Testis (tissue), 3 donors: ENCODE measurements around the gene PLEK2. TPM values are rescaled to one million over a fixed set of nuclear protein-coding genes. Genes with fewer than 3 reads are reported as not detected.
A peak's percentile ranks its signal among the peaks of the same experiment; 100 is the strongest.

Experiments used
- DNase-seq: peaks from one replicate; pipeline ENCODE4 v3.0.0-alpha.2; 2019
- H3K27ac ChIP-seq, 2 donors: fragments of 200-600 bp; sonication (generic); one replicate each; pipeline ENCODE4 v1.5.1; 2019
- H3K27me3 ChIP-seq: fragments of 200-600 bp; sonication (generic); one replicate; pipeline ENCODE4 v1.5.1; 2019
- H3K36me3 ChIP-seq: fragments of 200-600 bp; sonication (generic); one replicate; pipeline ENCODE4 v1.5.1; 2017; ENCODE audit warnings: low read depth; ENCODE audit errors: missing control alignments
- H3K4me1 ChIP-seq: fragments of 200-600 bp; sonication (generic); one replicate; pipeline ENCODE4 v1.5.1; 2019
- H3K4me3 ChIP-seq, 2 donors: fragments of 200-600 bp; sonication (generic); one replicate each; pipeline ENCODE4 v1.5.1; 2017 to 2019
- H3K9me3 ChIP-seq: fragments of 200-600 bp; sonication (generic); one replicate; pipeline ENCODE4 v1.5.1; 2017
- POLR2A ChIP-seq: fragments of 450-650 bp; IDR thresholded peaks from one replicate; pipeline ENCODE4 v1.6.1; 2017; ENCODE audit warnings: antibody characterized with exemption, mild to moderate bottlenecking, moderate library complexity
- WGBS, 2 donors: methylation state at CpG; one replicate each; pipeline ENCODE4 v1.1.5; 2018; 5-methylcytosine and 5-hydroxymethylcytosine counted together
- intact Hi-C: fragments of 100-400 bp; cut with DNase I; formaldehyde crosslinking; loops from one replicate; pipeline ENCODE4 v1.15.1; 2023; ENCODE audit warnings: low total_unique reads
- polyA plus RNA-seq: library from polyadenylated mRNA; stranded (reverse); fragments of 350-450 nt; fragmentation: Illumina TruSeq; extraction: RNeasy Lipid Tissue Mini Kit (QIAGEN cat#74804); gene quantifications from one replicate; pipeline ENCODE4 v1.2.3, GENCODE V29; 2014; ENCODE audit warnings: low read depth, low replicate concordance; ENCODE audit not compliant: insufficient read depth
- total RNA-seq, 2 donors: library from RNA; depleted of rRNA; stranded (reverse); fragments of >200 nt; gene quantifications; one replicate each; pipeline ENCODE4 v1.2.3, GENCODE V29; 2016
- TF ChIP-seq, protein P1 (sequence below), 3 experiments: fragments of 450-650 bp in 2 of 3; fragments of 200-600 bp in 1 of 3; sonication (generic) in 1 of 3; IDR thresholded peaks; one replicate each; pipeline ENCODE4 v1.5.1; 2016 to 2019; ENCODE audit warnings: antibody characterized with exemption in 3 of 3, mild to moderate bottlenecking in 2 of 3, moderate library complexity in 1 of 3

Gene PLEK2
- total and polyA plus RNA-seq, 3 donors from 2014 or later, result 4.2 to 7.1 (median 5.7) TPM

DNA sequence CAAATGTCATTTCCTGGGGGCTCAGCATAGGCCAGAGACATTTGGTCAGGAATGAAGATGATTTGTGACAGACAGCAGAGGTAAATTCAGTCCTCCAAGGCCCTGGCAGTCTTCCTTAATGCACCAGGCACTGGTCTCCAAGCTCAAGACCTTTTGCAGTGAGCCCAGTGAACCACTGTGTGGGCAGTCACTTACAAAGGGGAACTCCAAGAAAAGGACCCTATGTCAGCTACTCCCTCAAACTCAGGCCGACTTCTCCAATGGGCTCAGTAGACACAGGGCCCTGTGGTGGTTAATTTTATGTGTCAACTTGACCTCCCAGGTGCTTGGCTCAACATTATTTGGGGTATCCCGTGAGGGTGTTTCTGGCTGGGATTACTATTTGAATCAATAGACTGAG is 29.3 kb upstream of the PLEK2 start:
- no peaks in the 10 kb centered on the region for H3K27me3 ChIP-seq
- TF ChIP-seq POLR2A, result no peak
- TF ChIP-seq, protein P1, sequence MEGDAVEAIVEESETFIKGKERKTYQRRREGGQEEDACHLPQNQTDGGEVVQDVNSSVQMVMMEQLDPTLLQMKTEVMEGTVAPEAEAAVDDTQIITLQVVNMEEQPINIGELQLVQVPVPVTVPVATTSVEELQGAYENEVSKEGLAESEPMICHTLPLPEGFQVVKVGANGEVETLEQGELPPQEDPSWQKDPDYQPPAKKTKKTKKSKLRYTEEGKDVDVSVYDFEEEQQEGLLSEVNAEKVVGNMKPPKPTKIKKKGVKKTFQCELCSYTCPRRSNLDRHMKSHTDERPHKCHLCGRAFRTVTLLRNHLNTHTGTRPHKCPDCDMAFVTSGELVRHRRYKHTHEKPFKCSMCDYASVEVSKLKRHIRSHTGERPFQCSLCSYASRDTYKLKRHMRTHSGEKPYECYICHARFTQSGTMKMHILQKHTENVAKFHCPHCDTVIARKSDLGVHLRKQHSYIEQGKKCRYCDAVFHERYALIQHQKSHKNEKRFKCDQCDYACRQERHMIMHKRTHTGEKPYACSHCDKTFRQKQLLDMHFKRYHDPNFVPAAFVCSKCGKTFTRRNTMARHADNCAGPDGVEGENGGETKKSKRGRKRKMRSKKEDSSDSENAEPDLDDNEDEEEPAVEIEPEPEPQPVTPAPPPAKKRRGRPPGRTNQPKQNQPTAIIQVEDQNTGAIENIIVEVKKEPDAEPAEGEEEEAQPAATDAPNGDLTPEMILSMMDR (IDR thresholded peaks at IDR 0.05), result no peak
- H3K9me3 ChIP-seq, result no peaks in the 10 kb centered on the region
- H3K27ac ChIP-seq, result no peak overlapping the region
- H3K36me3 ChIP-seq, result no peaks in the 10 kb centered on the region
- peaks cover 8% of the 10 kb centered on the region for H3K4me1 ChIP-seq
- 94 to 100% methylated on average over 2 of the region's 2 CpGs for WGBS, 2 donors
- intact Hi-C loops, result no loop called here
- H3K4me3 ChIP-seq, result no peak overlapping the region
- DNase-seq, result no peak

DNA sequence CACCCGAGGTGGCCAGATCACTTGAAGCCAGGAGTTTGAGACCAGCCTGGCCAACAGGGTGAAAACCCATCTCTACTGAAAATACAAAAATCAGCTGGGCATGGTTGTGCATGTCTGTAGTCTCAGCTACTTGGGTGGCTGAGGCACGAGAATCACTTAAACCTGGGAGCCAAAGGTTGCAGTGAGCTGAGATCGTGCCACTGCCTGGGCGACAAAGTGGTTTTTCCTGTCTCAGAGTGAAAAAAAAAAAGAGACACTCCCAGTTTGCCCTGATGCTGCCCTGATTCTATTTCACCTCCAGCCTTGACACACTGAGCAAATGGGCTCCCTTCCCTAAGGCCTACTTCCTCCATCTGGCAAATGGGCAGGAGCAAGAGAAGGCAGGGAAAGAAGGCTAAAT is 28.5 kb upstream of the PLEK2 start:
- 80 to 86% methylated on average over 4 of the region's 4 CpGs for WGBS, 2 donors
- H3K4me3 ChIP-seq, result no peak overlapping the region
- no peaks in the 10 kb centered on the region for H3K27me3 ChIP-seq
- no peak overlapping the region for H3K27ac ChIP-seq
- no peak for DNase-seq
- H3K4me1 ChIP-seq, result peaks cover 15% of the 10 kb centered on the region
- intact Hi-C loops, result no loop called here
- TF ChIP-seq, protein P1 (IDR thresholded peaks at IDR 0.05), result no peak
- no peak for TF ChIP-seq POLR2A
- H3K36me3 ChIP-seq, result no peaks in the 10 kb centered on the region
- no peaks in the 10 kb centered on the region for H3K9me3 ChIP-seq

DNA sequence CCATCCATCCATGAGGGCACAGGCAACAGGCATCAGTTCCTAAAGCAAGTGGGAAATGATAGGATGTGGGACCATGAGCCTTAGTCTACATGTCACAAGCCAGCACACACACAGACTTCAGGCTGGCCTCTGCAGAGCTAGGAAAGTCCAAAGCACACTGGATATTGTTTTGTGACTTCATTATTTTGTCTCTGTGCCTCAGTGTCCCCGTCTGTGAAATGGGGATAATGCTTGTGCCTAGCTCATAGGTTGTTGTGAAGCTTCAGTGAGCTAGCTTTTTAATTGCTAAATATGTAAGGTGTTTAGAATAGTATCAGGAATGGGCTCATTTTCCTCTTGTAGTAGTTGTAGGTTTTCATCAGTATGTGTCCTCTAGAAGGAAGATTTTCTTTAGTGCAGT is 27.0 kb upstream of the PLEK2 start:
- Histone ChIP-seq H3K4me3 (no peak overlapping the region), H3K27ac (no peak overlapping the region), H3K4me1 (peaks cover 15% of the 10 kb centered on the region), H3K9me3 (no peaks in the 10 kb centered on the region), H3K27me3 (no peaks in the 10 kb centered on the region), H3K36me3 (no peaks in the 10 kb centered on the region)
- no peak for DNase-seq
- TF ChIP-seq, protein P1 (IDR thresholded peaks at IDR 0.05), result no peak
- TF ChIP-seq POLR2A, result no peak
- WGBS, 2 donors, result 73 to 97% methylated on average over 1 of the region's 1 CpG
- intact Hi-C loops, result no loop called here

DNA sequence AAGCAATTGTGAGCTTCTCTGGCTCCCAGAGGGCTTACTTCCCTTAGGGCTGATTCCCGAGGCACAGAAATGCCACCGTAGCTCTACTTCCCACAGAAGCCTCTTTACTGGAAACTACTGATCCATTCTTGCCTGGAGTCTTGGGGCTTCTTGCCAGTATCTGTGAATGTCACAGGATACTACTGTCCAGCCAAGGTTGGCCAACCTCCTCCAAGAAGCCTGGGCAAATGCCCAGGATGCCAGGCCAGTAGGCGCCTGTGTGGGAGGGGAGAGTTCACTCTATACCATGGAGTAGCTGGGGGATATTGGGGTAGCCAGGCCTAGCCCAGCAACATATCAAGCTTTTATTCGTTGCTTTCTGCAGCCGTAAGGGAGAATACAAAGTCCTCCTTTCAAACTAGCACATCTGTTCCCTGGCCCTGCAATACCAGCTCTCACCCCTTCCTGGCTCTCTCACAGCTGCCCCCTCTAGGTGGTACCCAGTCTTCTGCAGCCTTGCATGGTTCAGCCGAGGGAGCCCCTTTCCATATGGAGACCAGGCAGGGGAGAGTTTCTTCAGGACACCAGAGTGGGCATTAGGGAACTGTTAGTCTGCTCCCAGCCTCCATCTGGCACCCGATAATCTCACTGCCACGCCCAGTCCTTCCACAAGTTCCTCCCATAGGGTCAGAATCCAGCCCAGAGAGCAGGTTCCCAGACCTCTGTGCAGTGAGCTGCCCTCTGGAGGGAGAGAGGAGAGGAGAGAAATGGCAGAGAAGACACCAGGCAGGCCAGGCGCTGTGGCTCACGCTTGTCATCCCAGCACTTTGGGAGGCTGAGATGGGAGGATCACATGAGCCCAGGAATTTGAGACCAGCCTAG is 24.3 kb upstream of the PLEK2 start:
- Histone ChIP-seq H3K4me1 (peaks cover 15% of the 10 kb centered on the region), H3K9me3 (no peaks in the 10 kb centered on the region), H3K27me3 (no peaks in the 10 kb centered on the region), H3K4me3 (no peak overlapping the region), H3K36me3 (no peaks in the 10 kb centered on the region), H3K27ac (no peak overlapping the region)
- no peak for TF ChIP-seq POLR2A
- TF ChIP-seq, protein P1 (IDR thresholded peaks at IDR 0.05), result peak in 1 of 3 experiments; percentile 2
- intact Hi-C loops, result no loop called here
- 70 to 73% methylated on average over 8 to 10 of the region's 10 CpGs for WGBS, 2 donors
- DNase-seq, result peak; percentile 81

DNA sequence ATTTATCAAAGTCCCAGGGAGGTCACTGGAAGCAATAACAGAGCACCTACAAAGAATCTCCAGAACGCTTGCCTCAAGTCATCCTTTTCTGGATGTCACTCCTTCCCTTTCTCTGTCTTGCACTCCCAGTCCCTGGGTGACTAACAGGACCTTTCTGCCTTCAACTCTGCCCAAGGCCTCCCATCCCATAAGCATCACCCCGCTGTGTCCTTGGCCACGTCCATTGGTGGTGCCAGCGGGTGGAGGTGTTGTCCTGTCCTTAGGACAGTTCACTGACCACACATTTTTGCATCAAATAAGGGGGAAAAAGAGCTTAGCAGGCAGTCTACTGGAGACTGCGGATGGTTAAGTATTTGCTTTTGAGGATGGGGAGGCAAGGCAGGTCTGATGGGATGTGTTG is 23.6 kb upstream of the PLEK2 start:
- intact Hi-C loops, result no loop called here
- 79 to 92% methylated on average over 5 of the region's 5 CpGs for WGBS, 2 donors
- DNase-seq, result no peak
- Histone ChIP-seq H3K4me3 (no peak overlapping the region), H3K9me3 (no peaks in the 10 kb centered on the region), H3K36me3 (no peaks in the 10 kb centered on the region), H3K27ac (peak overlapping the region in 1 of 2 donors; percentile 45), H3K27me3 (no peaks in the 10 kb centered on the region), H3K4me1 (peaks cover 15% of the 10 kb centered on the region)
- TF ChIP-seq, protein P1 (IDR thresholded peaks at IDR 0.05), result no peak
- no peak for TF ChIP-seq POLR2A
